Esophagus squamous epithelium (tissue), 5 donors: ENCODE results near the gene IL31RA. TPM values are rescaled to one million over a fixed set of nuclear protein-coding genes. Genes with fewer than 3 reads are reported as not detected.

Experiments used
- DNase-seq: peaks from one replicate; lab custom pipeline; 2025; lab: John Stamatoyannopoulos, UW
- H3K27ac ChIP-seq, 4 donors: fragments of 200-600 bp; sonication (generic); one replicate each; pipeline ENCODE4 v1.5.1; 2016 to 2019; ENCODE audit warnings: mild to moderate bottlenecking in 1 of 4
- H3K27me3 ChIP-seq, 4 donors: fragments of 200-600 bp; sonication (generic); 1 replicate in 3 of 4; 2 replicates in 1 of 4; pipeline versions ENCODE4 v1.5.1 to v1.6.0; 2017 to 2021; ENCODE audit warnings: antibody characterized with exemption in 1 of 4
- H3K36me3 ChIP-seq, 3 donors: fragments of 200-600 bp; sonication (generic); one replicate each; pipeline ENCODE4 v1.5.1; 2016 to 2019
- H3K4me1 ChIP-seq, 3 donors: fragments of 200-600 bp; sonication (generic); one replicate each; pipeline ENCODE4 v1.5.1; 2017 to 2019
- H3K4me3 ChIP-seq, 4 donors: fragments of 200-600 bp; sonication (generic); 1 replicate in 3 of 4; 2 replicates in 1 of 4; pipeline ENCODE4 v1.5.1; 2016 to 2019; ENCODE audit warnings: mild to moderate bottlenecking in 2 of 4, moderate library complexity in 1 of 4
- H3K9me3 ChIP-seq, 3 donors: fragments of 200-600 bp; sonication (generic); one replicate each; pipeline ENCODE4 v1.5.1; 2016 to 2019
- CTCF ChIP-seq, 6 experiments: fragments of 450-650 bp in 4 of 6; fragments of 200-600 bp in 2 of 6; sonication (generic) in 2 of 6; IDR thresholded peaks; one replicate each; pipeline ENCODE4 v1.5.1; 2016 to 2019; ENCODE audit warnings: antibody characterized with exemption in 6 of 6, mild to moderate bottlenecking in 4 of 6, moderate library complexity in 4 of 6
- POLR2A ChIP-seq, 4 donors: fragments of 450-650 bp; IDR thresholded peaks; one replicate each; pipeline ENCODE4 v1.6.1; 2017; ENCODE audit warnings: antibody characterized with exemption in 4 of 4, mild to moderate bottlenecking in 4 of 4, moderate library complexity in 3 of 4
- WGBS, 2 donors: methylation state at CpG; one replicate each; pipeline ENCODE4 v1.1.5; 2018; 5-methylcytosine and 5-hydroxymethylcytosine counted together
- intact Hi-C: fragments of 100-400 bp; cut with DNase I; formaldehyde crosslinking; loops from one replicate; pipeline ENCODE4 v1.15.0; 2022
- small RNA-seq, 4 donors: library from RNA; depleted of rRNA; stranded (forward); fragments of <200 nt; gene quantifications; one replicate each; pipeline ENCODE3, GENCODE V24; 2016
- total RNA-seq, 4 donors: library from RNA; depleted of rRNA; stranded (reverse); fragments of >200 nt; gene quantifications; one replicate each; pipeline ENCODE4 v1.1.0, GENCODE V29; 2016
- donor health status: DM: yes; HTN: yes; CAD: no.

Gene IL31RA
- total RNA-seq, 4 donors from 2014 or later = not detected

DNA sequence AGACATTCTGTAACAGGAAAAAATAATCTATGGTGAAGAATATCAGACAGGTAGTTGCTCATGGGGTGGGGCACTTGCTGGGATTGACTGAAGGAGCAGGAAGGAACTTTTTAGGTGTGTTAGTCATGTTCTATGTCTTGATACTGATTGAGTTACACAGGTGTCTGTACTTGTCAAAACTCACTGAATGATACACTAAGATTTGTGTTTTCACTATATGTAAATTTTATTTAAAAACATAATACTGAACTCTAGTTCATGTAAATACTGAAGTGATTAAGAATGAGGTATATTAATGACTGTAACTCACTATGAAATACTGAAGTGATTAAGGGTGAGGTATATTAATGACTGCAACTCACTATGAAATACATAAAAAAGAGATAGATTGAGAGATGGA is 115.1 kb downstream of the IL31RA start:
- no peak overlapping the region for H3K4me3 ChIP-seq
- intact Hi-C loops = no loop called here
- H3K27ac ChIP-seq = peak overlapping the region in 3 of 4 donors; percentile 28 to 65 (median 65)
- peaks cover 0 to 28% (median 3%) of the 10 kb centered on the region in 3 donors for H3K4me1 ChIP-seq
- H3K27me3 ChIP-seq = no peaks in the 10 kb centered on the region
- TF ChIP-seq CTCF (IDR thresholded peaks at IDR 0.05) = no peak
- TF ChIP-seq POLR2A (IDR thresholded peaks at IDR 0.05) = no peak
- no peak for DNase-seq
- peaks cover 0 to 62% (median 3%) of the 10 kb centered on the region in 3 donors for H3K36me3 ChIP-seq
- no peaks in the 10 kb centered on the region for H3K9me3 ChIP-seq

GRCh38 chr5:55969956-55970355 is 118.8 kb downstream of the IL31RA start:
- Histone ChIP-seq H3K36me3 (peaks cover 0 to 71% (median 0%) of the 10 kb centered on the region in 3 donors), H3K27me3 (no peaks in the 10 kb centered on the region), H3K27ac (no peak overlapping the region), H3K9me3 (no peaks in the 10 kb centered on the region), H3K4me3 (no peak overlapping the region), H3K4me1 (peaks cover 0 to 34% (median 3%) of the 10 kb centered on the region in 3 donors)
- no peak for DNase-seq
- WGBS, 2 donors = 24 to 25% methylated on average over 1 of the region's 1 CpG
- intact Hi-C loops = no loop called here
- TF ChIP-seq POLR2A (IDR thresholded peaks at IDR 0.05) (no peak), CTCF (IDR thresholded peaks at IDR 0.05) (no peak)

Small RNA genes within 50 kb of the gene (small RNA-seq; reads per million reads assigned to genes)
- gene AC016596.1 = 0 reads per million in 4 donors

Other genes with a start within 250 kb of the IL31RA start
- gene SLC38A9, start 139.0 kb upstream of the IL31RA start, total RNA-seq = 10 to 100 TPM; 16.0 to 29.8 (median 23.3) TPM
- not detected for gene DDX4, start 113.3 kb upstream of the IL31RA start, total RNA-seq
- 100 to 1,000 TPM in 2 of 4 donors, 10 to 100 TPM in 2; 71.4 to 246 (median 116) TPM for gene IL6ST, start 143.6 kb downstream of the IL31RA start, total RNA-seq